Liver (tissue), 9 donors: ENCODE data around the gene CD36. TPM values are rescaled to one million over a fixed set of nuclear protein-coding genes. Genes with fewer than 3 reads are reported as not detected.

Experiments used
- DNase-seq: peaks from one replicate; pipeline ENCODE4 v3.0.0-alpha.2; 2017; ENCODE audit warnings: low spot score
- H3K27ac ChIP-seq, 2 donors: one replicate each; pipeline ENCODE4 v1.7.0; 2013; ENCODE audit warnings: inconsistent platforms in 2 of 2, low read length in 2 of 2, control low read depth in 1 of 2, low read depth in 1 of 2, mild to moderate bottlenecking in 1 of 2
- H3K27me3 ChIP-seq, 4 donors: one replicate each; pipeline versions ENCODE4 v1.6.1 to v1.7.0; 2013; ENCODE audit warnings: low read length in 3 of 4, inconsistent platforms in 1 of 4, mild to moderate bottlenecking in 1 of 4, moderate library complexity in 1 of 4; ENCODE audit not compliant: control insufficient read depth in 4 of 4, insufficient read depth in 4 of 4
- H3K36me3 ChIP-seq, 4 donors: one replicate each; pipeline versions ENCODE4 v1.6.1 to v1.7.0; 2013; ENCODE audit warnings: low read length in 3 of 4, mild to moderate bottlenecking in 3 of 4, low read depth in 1 of 4, moderate library complexity in 1 of 4; ENCODE audit not compliant: control insufficient read depth in 4 of 4, insufficient read depth in 3 of 4
- H3K4me1 ChIP-seq, 4 donors: one replicate each; pipeline versions ENCODE4 v1.6.1 to v1.7.0; 2013; ENCODE audit warnings: low read length in 3 of 4, mild to moderate bottlenecking in 3 of 4, moderate library complexity in 1 of 4; ENCODE audit not compliant: control insufficient read depth in 4 of 4, insufficient read depth in 4 of 4
- H3K4me3 ChIP-seq, 3 donors: one replicate each; pipeline versions ENCODE4 v1.6.1 to v1.7.0; 2013; ENCODE audit warnings: low read length in 3 of 3, control low read depth in 1 of 3, low read depth in 1 of 3, mild to moderate bottlenecking in 1 of 3
- H3K9ac ChIP-seq, 2 donors: one replicate each; pipeline ENCODE4 v1.7.0; 2013; ENCODE audit warnings: low read length in 2 of 2, mild to moderate bottlenecking in 2 of 2, moderate library complexity in 2 of 2, control low read depth in 1 of 2, low read depth in 1 of 2
- H3K9me3 ChIP-seq, 4 donors: one replicate each; pipeline versions ENCODE4 v1.6.1 to v1.7.0; 2013; ENCODE audit warnings: low read length in 3 of 4; ENCODE audit not compliant: control insufficient read depth in 4 of 4
- FOXA1 ChIP-seq: IDR thresholded peaks from 2 replicates; pipeline ENCODE4 v1.6.1; 2016; ENCODE audit warnings: antibody characterized with exemption
- FOXA2 ChIP-seq: IDR thresholded peaks from 2 replicates; pipeline ENCODE4 v1.6.1; 2016; ENCODE audit warnings: antibody characterized with exemption
- HNF4A ChIP-seq, 2 donors: conservative IDR thresholded peaks; 2 replicates each; pipeline ENCODE4 v1.6.1; 2016; ENCODE audit warnings: antibody characterized with exemption in 2 of 2, mild to moderate bottlenecking in 2 of 2
- HNF4G ChIP-seq: IDR thresholded peaks from 2 replicates; pipeline ENCODE4 v1.6.1; 2016; ENCODE audit warnings: antibody characterized with exemption
- JUND ChIP-seq, 2 donors: IDR thresholded peaks; 2 replicates each; pipeline ENCODE4 v1.6.1; 2016; ENCODE audit warnings: antibody characterized with exemption in 2 of 2
- RAD21 ChIP-seq, 2 donors: IDR thresholded peaks; 2 replicates each; pipeline ENCODE4 v1.6.1; 2016; ENCODE audit warnings: antibody characterized with exemption in 2 of 2, mild to moderate bottlenecking in 2 of 2
- RXRA ChIP-seq, 2 donors: IDR thresholded peaks; 2 replicates each; pipeline ENCODE4 v1.6.1; 2017 to 2018; ENCODE audit warnings: antibody characterized with exemption in 2 of 2, mild to moderate bottlenecking in 1 of 2
- SP1 ChIP-seq: IDR thresholded peaks from 2 replicates; pipeline ENCODE4 v1.6.1; 2018; ENCODE audit warnings: antibody characterized with exemption, mild to moderate bottlenecking
- YY1 ChIP-seq: IDR thresholded peaks from 2 replicates; pipeline ENCODE4 v1.6.1; 2016; ENCODE audit warnings: antibody characterized with exemption, mild to moderate bottlenecking
- WGBS: extraction: QIAGEN DNeasy Blood & Tissue Kit; methylation state at CpG from one replicate; pipeline ENCODE4 v1.1.7; 2013; 5-methylcytosine and 5-hydroxymethylcytosine counted together
- polyA plus RNA-seq, 2 donors: library from polyadenylated mRNA; stranded (reverse) in 1 of 2; unstranded in 1 of 2; fragments of 200-250 nt in 1 of 2; fragments of >200 nt in 1 of 2; fragmentation: Nextera tagmentation in 1 of 2; extraction: Ambion mirVana in 1 of 2; gene quantifications; one replicate each; pipeline versions ENCODE4 v1.2.1 to v1.2.3, GENCODE V29; 2013 to 2015
- total RNA-seq, 2 donors: library from RNA; depleted of rRNA; stranded (reverse); fragments of >200 nt; gene quantifications; one replicate each; pipeline ENCODE4 v1.2.3, GENCODE V29; 2014
- TF ChIP-seq, protein P1 (sequence below): IDR thresholded peaks from 2 replicates; pipeline ENCODE4 v1.6.1; 2016; ENCODE audit warnings: antibody characterized with exemption
- TF ChIP-seq, protein P2 (sequence below): IDR thresholded peaks from 2 replicates; pipeline ENCODE4 v1.6.1; 2016; ENCODE audit warnings: antibody characterized with exemption
- TF ChIP-seq, protein P3 (sequence below): IDR thresholded peaks from 2 replicates; pipeline ENCODE4 v1.6.1; 2016; ENCODE audit warnings: antibody characterized with exemption, mild to moderate bottlenecking
- donor health status: healthy.
- donor health status: healthy.
- donor health status: healthy.
- donor health status: healthy.
- donor health status: healthy.

CD36 gene
- total and polyA plus RNA-seq, 4 donors = 21.6 to 597 (median 54.5) TPM

DNA sequence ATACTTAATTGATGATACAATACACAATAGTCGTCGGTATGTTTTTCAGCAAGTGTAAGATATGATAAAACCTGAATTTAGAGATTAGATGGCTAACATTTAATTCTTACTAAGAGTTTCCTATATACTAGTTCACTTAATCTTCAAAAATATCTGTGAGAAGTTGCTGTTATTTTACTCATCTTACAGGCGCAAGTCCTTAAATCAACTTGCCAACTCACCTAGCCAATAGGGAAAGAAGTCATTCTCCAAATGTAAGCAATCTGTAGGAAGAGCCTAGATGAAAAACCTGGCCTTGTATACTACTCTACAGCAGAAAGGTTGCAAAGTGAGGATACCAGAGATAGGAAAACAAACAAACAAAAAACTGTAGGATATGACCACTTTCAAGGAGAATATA lies 10.6 kb downstream of the CD36 start (continued):
- TF ChIP-seq HNF4G = no peak
- TF ChIP-seq, protein P1, sequence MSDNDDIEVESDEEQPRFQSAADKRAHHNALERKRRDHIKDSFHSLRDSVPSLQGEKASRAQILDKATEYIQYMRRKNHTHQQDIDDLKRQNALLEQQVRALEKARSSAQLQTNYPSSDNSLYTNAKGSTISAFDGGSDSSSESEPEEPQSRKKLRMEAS = no peak

DNA sequence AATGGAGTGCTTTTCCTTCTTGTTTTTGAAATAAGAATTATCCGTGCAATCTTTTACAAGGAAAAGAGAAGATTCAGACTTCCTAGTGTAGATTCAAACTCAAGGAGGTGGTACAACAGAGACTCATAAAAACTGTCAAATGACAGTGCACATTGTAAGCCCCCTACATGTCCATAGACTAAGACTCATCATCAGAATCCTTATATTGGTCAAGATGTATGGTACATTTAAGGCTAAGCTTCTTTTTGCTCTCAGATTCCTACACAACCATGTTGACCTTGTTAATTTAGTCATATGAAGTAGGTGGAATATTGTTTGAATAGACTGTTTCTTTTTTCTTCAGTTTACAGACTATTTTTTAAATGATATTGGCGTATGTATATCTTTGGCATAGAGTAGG lies 11.6 kb downstream of the CD36 start:
- Histone ChIP-seq H3K4me1 (peaks cover 0 to 4% (median 1%) of the 10 kb centered on the region in 4 donors), H3K27me3 (no peaks in the 10 kb centered on the region), H3K9ac (no peak overlapping the region), H3K36me3 (no peaks in the 10 kb centered on the region), H3K27ac (no peak overlapping the region), H3K9me3 (no peaks in the 10 kb centered on the region), H3K4me3 (no peak overlapping the region)
- 94% methylated on average over 2 of the region's 2 CpGs for WGBS
- DNase-seq = no peak
- TF ChIP-seq JUND (IDR thresholded peaks at IDR 0.05) = no peak
- TF ChIP-seq RAD21 (IDR thresholded peaks at IDR 0.05) = no peak
- TF ChIP-seq, protein P1 = no peak
- TF ChIP-seq FOXA1 = no peak
- TF ChIP-seq, protein P2, sequence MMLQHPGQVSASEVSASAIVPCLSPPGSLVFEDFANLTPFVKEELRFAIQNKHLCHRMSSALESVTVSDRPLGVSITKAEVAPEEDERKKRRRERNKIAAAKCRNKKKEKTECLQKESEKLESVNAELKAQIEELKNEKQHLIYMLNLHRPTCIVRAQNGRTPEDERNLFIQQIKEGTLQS = no peak
- no peak for TF ChIP-seq HNF4G
- no peak for TF ChIP-seq FOXA2

DNA sequence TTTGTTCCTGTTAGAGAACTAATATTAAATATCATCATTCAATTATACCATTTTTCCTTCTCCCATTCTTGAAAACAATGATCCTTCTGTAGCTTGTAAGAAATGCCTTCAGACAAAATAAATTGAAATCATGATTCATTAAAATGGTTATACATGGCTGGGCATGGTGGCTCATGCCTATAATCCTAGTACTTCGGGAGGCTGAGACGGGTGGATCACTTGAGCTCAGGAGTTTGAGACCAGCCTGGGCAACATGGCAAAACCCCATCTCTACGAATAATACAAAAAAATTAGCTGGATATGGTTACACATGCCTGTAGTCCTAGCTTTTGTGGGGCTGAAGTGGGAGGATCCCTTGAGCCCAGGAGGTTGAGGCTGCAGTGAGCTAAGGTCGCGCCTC lies 13.0 kb downstream of the CD36 start:
- Histone ChIP-seq H3K36me3 (no peaks in the 10 kb centered on the region), H3K27me3 (no peaks in the 10 kb centered on the region), H3K4me1 (peaks cover 0 to 14% (median 2%) of the 10 kb centered on the region in 4 donors), H3K27ac (no peak overlapping the region), H3K9me3 (no peaks in the 10 kb centered on the region), H3K4me3 (no peak overlapping the region), H3K9ac (no peak overlapping the region)
- TF ChIP-seq HNF4G = no peak
- no peak for TF ChIP-seq HNF4A (conservative IDR thresholded peaks at IDR 0.05)
- WGBS = 96% methylated on average over 5 of the region's 5 CpGs
- no peak for DNase-seq

DNA sequence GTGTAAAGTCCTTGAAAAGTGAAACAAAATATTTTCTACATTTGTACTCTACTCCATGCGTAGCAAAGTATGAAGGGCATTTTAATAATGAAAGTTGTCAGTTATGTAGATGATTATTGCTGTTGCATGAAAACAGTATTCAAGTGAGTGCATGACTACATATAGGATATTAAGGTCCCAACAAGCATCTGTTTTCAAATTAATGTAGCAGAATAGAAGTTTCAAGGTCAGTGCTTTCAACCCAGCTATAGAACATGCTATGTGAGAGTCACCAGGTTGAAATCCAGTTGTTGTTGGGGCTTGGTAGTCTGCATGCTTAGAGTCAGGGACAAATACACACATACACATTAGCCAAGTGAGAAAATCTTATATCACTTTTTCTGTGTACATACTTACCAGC lies 14.8 kb downstream of the CD36 start:
- Histone ChIP-seq H3K4me1 (peaks cover 0 to 14% (median 2%) of the 10 kb centered on the region in 4 donors), H3K36me3 (no peaks in the 10 kb centered on the region), H3K9me3 (no peaks in the 10 kb centered on the region), H3K27ac (no peak overlapping the region), H3K27me3 (no peaks in the 10 kb centered on the region), H3K9ac (no peak overlapping the region), H3K4me3 (no peak overlapping the region)
- no peak for DNase-seq
- TF ChIP-seq HNF4G = no peak
- TF ChIP-seq FOXA2 = no peak
- TF ChIP-seq FOXA1 = no peak
- no peak for TF ChIP-seq YY1
- no peak for TF ChIP-seq RXRA (IDR thresholded peaks at IDR 0.05)
- TF ChIP-seq, protein P2 = no peak
- TF ChIP-seq JUND (IDR thresholded peaks at IDR 0.05) = no peak
- TF ChIP-seq SP1 = no peak
- TF ChIP-seq, protein P3, sequence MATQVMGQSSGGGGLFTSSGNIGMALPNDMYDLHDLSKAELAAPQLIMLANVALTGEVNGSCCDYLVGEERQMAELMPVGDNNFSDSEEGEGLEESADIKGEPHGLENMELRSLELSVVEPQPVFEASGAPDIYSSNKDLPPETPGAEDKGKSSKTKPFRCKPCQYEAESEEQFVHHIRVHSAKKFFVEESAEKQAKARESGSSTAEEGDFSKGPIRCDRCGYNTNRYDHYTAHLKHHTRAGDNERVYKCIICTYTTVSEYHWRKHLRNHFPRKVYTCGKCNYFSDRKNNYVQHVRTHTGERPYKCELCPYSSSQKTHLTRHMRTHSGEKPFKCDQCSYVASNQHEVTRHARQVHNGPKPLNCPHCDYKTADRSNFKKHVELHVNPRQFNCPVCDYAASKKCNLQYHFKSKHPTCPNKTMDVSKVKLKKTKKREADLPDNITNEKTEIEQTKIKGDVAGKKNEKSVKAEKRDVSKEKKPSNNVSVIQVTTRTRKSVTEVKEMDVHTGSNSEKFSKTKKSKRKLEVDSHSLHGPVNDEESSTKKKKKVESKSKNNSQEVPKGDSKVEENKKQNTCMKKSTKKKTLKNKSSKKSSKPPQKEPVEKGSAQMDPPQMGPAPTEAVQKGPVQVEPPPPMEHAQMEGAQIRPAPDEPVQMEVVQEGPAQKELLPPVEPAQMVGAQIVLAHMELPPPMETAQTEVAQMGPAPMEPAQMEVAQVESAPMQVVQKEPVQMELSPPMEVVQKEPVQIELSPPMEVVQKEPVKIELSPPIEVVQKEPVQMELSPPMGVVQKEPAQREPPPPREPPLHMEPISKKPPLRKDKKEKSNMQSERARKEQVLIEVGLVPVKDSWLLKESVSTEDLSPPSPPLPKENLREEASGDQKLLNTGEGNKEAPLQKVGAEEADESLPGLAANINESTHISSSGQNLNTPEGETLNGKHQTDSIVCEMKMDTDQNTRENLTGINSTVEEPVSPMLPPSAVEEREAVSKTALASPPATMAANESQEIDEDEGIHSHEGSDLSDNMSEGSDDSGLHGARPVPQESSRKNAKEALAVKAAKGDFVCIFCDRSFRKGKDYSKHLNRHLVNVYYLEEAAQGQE = no peak
- TF ChIP-seq HNF4A (conservative IDR thresholded peaks at IDR 0.05) = no peak
- WGBS = 96% methylated on average over 1 of the region's 1 CpG
